GM12874 (cell line): Measurements from ENCODE around the gene CNTN5.

Experiments used
- CTCF ChIP-seq: IDR thresholded peaks from 2 replicates; pipeline ENCODE4 v1.5.1; 2011; ENCODE audit warnings: low read depth, mild to moderate bottlenecking, control low read depth, low read length, moderate library complexity; ENCODE audit not compliant: insufficient read depth

CNTN5 gene

GRCh38 chr11:99988471-99988837 lies 967.7 kb downstream of the CNTN5 start:
- TF ChIP-seq CTCF: no peak

- TF ChIP-seq CTCF: no peak
Observed at GRCh38 chr11:100003985-100004384, 983.2 kb downstream of the CNTN5 start.

- TF ChIP-seq CTCF: no peak
Observed at GRCh38 chr11:100004541-100004940, 983.8 kb downstream of the CNTN5 start.

DNA sequence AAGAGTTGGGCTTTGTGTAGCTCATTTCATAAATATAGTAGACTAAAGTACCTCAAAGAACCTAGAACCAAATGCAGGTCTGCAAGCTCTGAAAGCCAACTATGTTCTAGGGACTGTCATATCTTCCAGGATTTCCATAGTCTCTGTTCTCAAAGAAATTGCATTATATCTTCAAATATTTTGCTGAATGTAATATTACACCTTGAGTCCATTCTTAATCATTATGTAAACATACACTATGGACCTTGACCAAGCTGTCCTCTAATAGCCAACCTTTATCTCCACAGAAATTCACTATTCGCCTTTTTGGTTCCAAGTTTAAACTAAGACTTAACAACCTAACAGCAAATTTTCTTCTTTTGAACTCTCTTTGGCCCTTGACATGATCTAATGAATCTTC lies 987.7 kb downstream of the CNTN5 start:
- no peak for TF ChIP-seq CTCF

DNA sequence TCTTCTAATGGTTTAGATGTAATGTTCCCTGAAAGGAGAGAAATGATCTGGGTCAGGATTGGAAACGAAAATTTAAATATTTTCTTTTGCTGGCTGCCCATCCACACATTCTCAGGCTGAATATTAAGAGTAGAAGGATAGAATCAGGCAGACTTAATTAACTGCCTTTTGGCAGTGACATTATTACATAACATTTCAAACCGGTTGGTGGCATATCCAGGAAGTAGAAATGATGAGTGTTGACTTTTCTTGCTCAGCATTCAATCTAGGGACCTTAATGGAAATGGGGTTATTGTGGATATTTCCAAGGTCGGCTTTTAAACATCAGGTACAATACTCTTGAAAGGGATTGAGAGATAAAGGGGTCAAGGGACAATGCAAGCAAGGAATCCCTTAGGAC lies 989.0 kb downstream of the CNTN5 start:
- no peak for TF ChIP-seq CTCF

DNA sequence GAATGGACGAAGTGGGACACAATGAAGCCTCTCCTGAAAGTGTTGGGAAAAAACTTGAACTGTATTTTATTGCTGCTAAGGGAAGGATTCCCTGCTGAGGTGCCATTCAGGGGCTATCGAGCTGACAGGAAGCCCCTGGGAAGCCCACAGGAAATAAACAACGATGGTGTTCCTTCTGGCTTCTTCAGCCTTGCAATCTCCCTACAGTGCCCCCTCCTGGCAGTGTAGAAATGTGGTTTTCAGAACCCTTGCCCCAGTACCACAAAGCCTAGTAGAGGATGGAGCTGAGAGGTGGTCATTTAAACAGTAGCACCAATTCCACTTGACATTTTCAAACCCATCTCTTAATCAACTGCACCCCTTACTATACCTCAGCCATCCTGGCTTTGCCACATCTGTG lies 989.6 kb downstream of the CNTN5 start:
- peak; percentile 29; the same call in 1 of the 2 replicates for TF ChIP-seq CTCF

DNA sequence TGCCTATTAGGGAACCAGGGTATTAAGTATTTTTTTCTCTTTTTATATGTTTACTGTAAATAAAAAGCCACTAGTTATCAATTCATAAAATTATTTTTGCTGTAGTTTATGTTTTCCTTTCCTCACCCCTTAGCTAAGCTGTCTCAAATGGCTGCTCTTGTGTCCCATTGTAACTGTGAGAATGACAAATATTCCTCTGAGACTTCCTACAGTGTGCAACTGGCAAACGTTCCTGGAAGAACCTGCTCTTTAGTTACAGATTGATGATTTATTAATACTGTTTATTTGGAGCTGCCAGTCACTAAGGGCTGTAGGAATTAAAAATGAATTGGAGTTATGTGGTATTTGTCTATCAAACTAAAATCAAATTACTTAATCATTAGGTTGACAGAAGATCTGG lies 990.9 kb downstream of the CNTN5 start:
- no peak for TF ChIP-seq CTCF

DNA sequence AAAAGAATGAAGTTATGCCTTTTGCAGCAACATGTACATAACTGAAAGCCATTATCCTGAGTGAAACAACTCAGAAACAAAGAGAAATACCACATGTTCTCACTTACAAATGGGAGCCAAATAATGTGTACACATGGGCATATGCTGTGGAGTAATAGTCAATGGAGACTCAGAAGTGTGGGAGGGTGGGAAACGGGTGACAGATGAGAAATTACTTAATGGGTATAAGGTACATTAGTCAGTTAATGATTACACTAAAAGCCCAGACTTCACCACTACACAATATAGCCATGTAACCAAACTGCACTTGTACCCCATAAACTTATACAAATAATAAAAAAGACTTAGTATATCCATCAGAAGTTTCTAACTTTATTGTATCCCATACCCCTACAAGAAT lies 992.3 kb downstream of the CNTN5 start:
- no peak for TF ChIP-seq CTCF
